Hepatocyte (in vitro differentiated cells): Measurements from ENCODE around the gene KRT32.

Source experiments
- CTCF ChIP-seq: fragments of 200-600 bp; sonication (generic); IDR thresholded peaks from 2 replicates; pipeline ENCODE4 v1.5.1; 2016; ENCODE audit warnings: antibody characterized with exemption, mild to moderate bottlenecking; ENCODE audit not compliant: poor library complexity
- EZH2 ChIP-seq: fragments of 200-600 bp; sonication (generic); IDR thresholded peaks from 2 replicates; pipeline ENCODE4 v1.6.1; 2016; ENCODE audit warnings: antibody characterized with exemption, mild to moderate bottlenecking, borderline replicate concordance
- EZH2phosphoT487 ChIP-seq: fragments of 200-600 bp; sonication (generic); IDR thresholded peaks from one replicate; pipeline ENCODE4 v1.6.1; 2018; ENCODE audit warnings: antibody characterized with exemption, mild to moderate bottlenecking, low read depth, moderate library complexity; ENCODE audit not compliant: unreplicated experiment, severe bottlenecking

- TF ChIP-seq CTCF (no peak), EZH2 (no peak), EZH2phosphoT487 (no peak)
These were observed 38.9 kb upstream of the KRT32 start for GRCh38 chr17:41505809-41506767.
